GM11168 (cell line): ENCODE results near the gene DNAI1.

Experiments used
- in situ Hi-C: fragments of 300-500 bp; cut with MboI; formaldehyde crosslinking; loops from one replicate; pipeline ENCODE4 v1.12.0; 2022; ENCODE audit warnings: low sequenced_read_pairs; ENCODE audit not compliant: unreplicated experiment

Gene DNAI1

GRCh38 chr9:34553511-34554021 lies 95.0 kb downstream of the DNAI1 start:
- in situ Hi-C loops, result loop anchor here (5.0 kb wide), 1 partner anchor 44 kb away; no protein-coding TSS in a partner anchor

GRCh38 chr9:34554211-34555001 lies 95.8 kb downstream of the DNAI1 start:
- in situ Hi-C loops, result loop anchor here (5.0 kb wide), 1 partner anchor 43 kb away; no protein-coding TSS in a partner anchor

- in situ Hi-C loops, result no loop called here
Observed at GRCh38 chr9:34555002-34555348, 96.4 kb downstream of the DNAI1 start.

GRCh38 chr9:34555500-34555899 lies 96.9 kb downstream of the DNAI1 start:
- in situ Hi-C loops, result no loop called here

GRCh38 chr9:34555936-34556525 lies 97.4 kb downstream of the DNAI1 start:
- in situ Hi-C loops, result no loop called here

- in situ Hi-C loops, result no loop called here
Observed at GRCh38 chr9:34556949-34557348, 98.3 kb downstream of the DNAI1 start.

GRCh38 chr9:34557426-34558321 lies 99.1 kb downstream of the DNAI1 start:
- in situ Hi-C loops, result no loop called here

GRCh38 chr9:34558364-34558763 lies 99.8 kb downstream of the DNAI1 start:
- in situ Hi-C loops, result no loop called here

GRCh38 chr9:34558919-34559623 lies 100.5 kb downstream of the DNAI1 start:
- in situ Hi-C loops, result no loop called here

- in situ Hi-C loops, result no loop called here
Observed at GRCh38 chr9:34559624-34560455, 101.2 kb downstream of the DNAI1 start.

GRCh38 chr9:34560599-34561214 lies 102.1 kb downstream of the DNAI1 start:
- in situ Hi-C loops, result no loop called here

- in situ Hi-C loops, result no loop called here
Observed at GRCh38 chr9:34562135-34562745, 103.6 kb downstream of the DNAI1 start.

GRCh38 chr9:34563262-34563661 lies 104.7 kb downstream of the DNAI1 start:
- in situ Hi-C loops, result no loop called here

- in situ Hi-C loops, result no loop called here
Observed at GRCh38 chr9:34564617-34565016, 106.0 kb downstream of the DNAI1 start.

- in situ Hi-C loops, result no loop called here
Observed at GRCh38 chr9:34565856-34566255, 107.3 kb downstream of the DNAI1 start.

- in situ Hi-C loops, result no loop called here
Observed at GRCh38 chr9:34566322-34566721, 107.7 kb downstream of the DNAI1 start.

- in situ Hi-C loops, result no loop called here
Observed at GRCh38 chr9:34566972-34567371, 108.4 kb downstream of the DNAI1 start.

- in situ Hi-C loops, result no loop called here
Observed at GRCh38 chr9:34568133-34568532, 109.5 kb downstream of the DNAI1 start.
